Measurements from ENCODE around the gene GLG1. TPM values are rescaled to one million over a fixed set of nuclear protein-coding genes. Genes with fewer than 3 reads are reported as not detected.

Gene GLG1
- total RNA-seq, 1 experiment from 2014 or later = 237 TPM

GRCh38 chr16:74563828-74564263 lies 43.1 kb downstream of the GLG1 start (continued):
- TF ChIP-seq YY1 (IDR thresholded peaks at IDR 0.05; ENCODE audit: extremely low read depth, insufficient replicate concordance, low read depth, low read length) = no peak

DNA sequence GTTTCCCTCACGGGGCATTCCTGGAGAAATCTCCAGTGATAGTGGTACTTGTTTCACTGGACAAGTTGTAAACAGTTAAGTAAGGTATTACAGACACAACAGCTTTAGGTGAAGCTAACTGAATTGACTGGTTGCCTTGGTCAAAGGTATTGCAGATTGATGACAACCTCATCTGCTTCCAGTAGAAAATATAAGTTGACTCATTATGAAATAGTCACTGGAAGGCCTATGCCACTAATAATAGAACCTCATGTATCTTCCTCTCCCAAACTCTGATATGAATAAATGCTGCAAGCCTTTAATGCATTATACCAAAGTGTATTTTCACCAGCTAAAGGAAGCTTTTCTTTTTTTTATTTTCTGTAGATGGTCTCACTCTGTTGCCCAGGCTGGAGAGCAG lies 44.8 kb downstream of the GLG1 start:
- Histone ChIP-seq H3K4me2 (ENCODE audit: low read length) (peak overlapping the region; percentile 27; the same call in 1 of the 2 replicates), H3K4me3 (replicated peaks in 1 of 2; ENCODE audit: low read depth in 1 of 2, low read length in 2 of 2) (no peak overlapping the region), H3K4me1 (ENCODE audit: control insufficient read depth in 1 of 2, insufficient read depth in 2 of 2, low read length in 2 of 2) (peaks cover 80 to 87% of the 10 kb centered on the region in 2 experiments), H3K9me2 (ENCODE audit: insufficient read depth) (no peaks in the 10 kb centered on the region), H3K27ac (ENCODE audit: low read depth, low read length) (no peak overlapping the region), H3K9me3 (ENCODE audit: control insufficient read depth in 1 of 2, insufficient read depth in 1 of 2, low read depth in 1 of 2, low read length in 2 of 2) (no peaks in the 10 kb centered on the region), H3K9ac (ENCODE audit: low read length) (no peak overlapping the region), H2AFZ (ENCODE audit: low read depth, low read length, poor library complexity, severe bottlenecking) (no peak overlapping the region), H4K20me1 (ENCODE audit: insufficient read depth) (no peaks in the 10 kb centered on the region; the same call in 1 of the 2 replicates), H3K36me3 (ENCODE audit: control insufficient read depth in 1 of 2, insufficient read depth in 2 of 2, low read length in 2 of 2) (0 out of 4 replicates have a peak, but pooled peaks cover 0 to 2% of the 10 kb centered on the region in 2 experiments), H3K79me2 (ENCODE audit: insufficient read depth, low read length) (peaks cover 100% of the 10 kb centered on the region), H3K27me3 (ENCODE audit: insufficient read depth, low read length) (no peaks in the 10 kb centered on the region)
- ChIA-PET CTCF (no interaction called here), POLR2A (interaction anchor here (1.4 to 1.7 kb wide), 2 partner anchors 16 to 43 kb away, joined by 4 to 7 read pairs; no protein-coding TSS in a partner anchor), RAD21 (ENCODE audit: low non-redundant PET in 1 of 2, low total read pairs in 2 of 2, uncharacterized antibody in 2 of 2, unreplicated experiment in 2 of 2) (no interaction called here)
- no peak for TF ChIP-seq SRF (IDR thresholded peaks at IDR 0.05; ENCODE audit: low read depth)
- TF ChIP-seq TCF7L2 (IDR thresholded peaks at IDR 0.05; ENCODE audit: borderline replicate concordance, extremely low read depth, insufficient read depth, insufficient read length) = no peak
- no peak for TF ChIP-seq EZH2phosphoT487 (IDR thresholded peaks at IDR 0.05; ENCODE audit: borderline replicate concordance)
- TF ChIP-seq POLR2A (IDR thresholded peaks at IDR 0.05; ENCODE audit: borderline replicate concordance, extremely low read depth, insufficient read depth, insufficient read length) = no peak
- TF ChIP-seq, protein P1, sequence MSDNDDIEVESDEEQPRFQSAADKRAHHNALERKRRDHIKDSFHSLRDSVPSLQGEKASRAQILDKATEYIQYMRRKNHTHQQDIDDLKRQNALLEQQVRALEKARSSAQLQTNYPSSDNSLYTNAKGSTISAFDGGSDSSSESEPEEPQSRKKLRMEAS (IDR thresholded peaks at IDR 0.05) = no peak
- TF ChIP-seq SIN3A (IDR thresholded peaks at IDR 0.05; ENCODE audit: low read depth) = no peak
- TF ChIP-seq ZFX (IDR thresholded peaks at IDR 0.05) = no peak
- no peak for TF ChIP-seq JUND (IDR thresholded peaks at IDR 0.05)
- TF ChIP-seq, protein P2, sequence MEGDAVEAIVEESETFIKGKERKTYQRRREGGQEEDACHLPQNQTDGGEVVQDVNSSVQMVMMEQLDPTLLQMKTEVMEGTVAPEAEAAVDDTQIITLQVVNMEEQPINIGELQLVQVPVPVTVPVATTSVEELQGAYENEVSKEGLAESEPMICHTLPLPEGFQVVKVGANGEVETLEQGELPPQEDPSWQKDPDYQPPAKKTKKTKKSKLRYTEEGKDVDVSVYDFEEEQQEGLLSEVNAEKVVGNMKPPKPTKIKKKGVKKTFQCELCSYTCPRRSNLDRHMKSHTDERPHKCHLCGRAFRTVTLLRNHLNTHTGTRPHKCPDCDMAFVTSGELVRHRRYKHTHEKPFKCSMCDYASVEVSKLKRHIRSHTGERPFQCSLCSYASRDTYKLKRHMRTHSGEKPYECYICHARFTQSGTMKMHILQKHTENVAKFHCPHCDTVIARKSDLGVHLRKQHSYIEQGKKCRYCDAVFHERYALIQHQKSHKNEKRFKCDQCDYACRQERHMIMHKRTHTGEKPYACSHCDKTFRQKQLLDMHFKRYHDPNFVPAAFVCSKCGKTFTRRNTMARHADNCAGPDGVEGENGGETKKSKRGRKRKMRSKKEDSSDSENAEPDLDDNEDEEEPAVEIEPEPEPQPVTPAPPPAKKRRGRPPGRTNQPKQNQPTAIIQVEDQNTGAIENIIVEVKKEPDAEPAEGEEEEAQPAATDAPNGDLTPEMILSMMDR (IDR thresholded peaks at IDR 0.05 in 2 of 3, conservative IDR thresholded peaks at IDR 0.05 in 1 of 3; ENCODE audit: borderline replicate concordance in 1 of 3, insufficient read depth in 1 of 3, low read depth in 2 of 3, low read length in 2 of 3) = no peak
- TF ChIP-seq, protein P3, sequence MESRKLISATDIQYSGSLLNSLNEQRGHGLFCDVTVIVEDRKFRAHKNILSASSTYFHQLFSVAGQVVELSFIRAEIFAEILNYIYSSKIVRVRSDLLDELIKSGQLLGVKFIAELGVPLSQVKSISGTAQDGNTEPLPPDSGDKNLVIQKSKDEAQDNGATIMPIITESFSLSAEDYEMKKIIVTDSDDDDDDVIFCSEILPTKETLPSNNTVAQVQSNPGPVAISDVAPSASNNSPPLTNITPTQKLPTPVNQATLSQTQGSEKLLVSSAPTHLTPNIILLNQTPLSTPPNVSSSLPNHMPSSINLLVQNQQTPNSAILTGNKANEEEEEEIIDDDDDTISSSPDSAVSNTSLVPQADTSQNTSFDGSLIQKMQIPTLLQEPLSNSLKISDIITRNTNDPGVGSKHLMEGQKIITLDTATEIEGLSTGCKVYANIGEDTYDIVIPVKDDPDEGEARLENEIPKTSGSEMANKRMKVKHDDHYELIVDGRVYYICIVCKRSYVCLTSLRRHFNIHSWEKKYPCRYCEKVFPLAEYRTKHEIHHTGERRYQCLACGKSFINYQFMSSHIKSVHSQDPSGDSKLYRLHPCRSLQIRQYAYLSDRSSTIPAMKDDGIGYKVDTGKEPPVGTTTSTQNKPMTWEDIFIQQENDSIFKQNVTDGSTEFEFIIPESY (IDR thresholded peaks at IDR 0.05; ENCODE audit: extremely low read depth, insufficient replicate concordance, low read length) = no peak
- no peak for TF ChIP-seq CBX3 (IDR thresholded peaks at IDR 0.05; ENCODE audit: low read depth)
- TF ChIP-seq SP1 (IDR thresholded peaks at IDR 0.05; ENCODE audit: low read depth) = no peak
- TF ChIP-seq CEBPB (IDR thresholded peaks at IDR 0.05; ENCODE audit: low read depth) = no peak
- no peak for TF ChIP-seq RAD21 (IDR thresholded peaks at IDR 0.05; ENCODE audit: low read depth)
- TF ChIP-seq YY1 (IDR thresholded peaks at IDR 0.05; ENCODE audit: extremely low read depth, insufficient replicate concordance, low read depth, low read length) = no peak
- no peak for TF ChIP-seq ZNF274 (IDR thresholded peaks at IDR 0.05; ENCODE audit: low read depth, low read length)
- intact Hi-C loops (cut with micrococcal nuclease) = loop anchor here (5.0 kb wide), 1 partner anchor 40 kb away; no protein-coding TSS in a partner anchor
- BruUV-seq (replicated peaks) = no TSS peak
- ATAC-seq (no peak), DNase-seq (ENCODE audit: low read depth, low spot score) (no peak)
